GM13977 (cell line): ENCODE results near the gene HIVEP3.

Experiments used
- DNase-seq: peaks from one replicate; pipeline ENCODE4 v3.0.0; 2012; ENCODE audit warnings: low spot score
- in situ Hi-C: fragments of 300-500 bp; cut with MboI; formaldehyde crosslinking; loops from one replicate; pipeline ENCODE4 v1.12.0; 2022; ENCODE audit warnings: low sequenced_read_pairs, low pct_unique_long_range_greater_than_20kb, mixed read lengths, inconsistent platforms; ENCODE audit not compliant: unreplicated experiment
- TF ChIP-seq, protein P1 (sequence below): IDR thresholded peaks from 2 replicates; pipeline ENCODE4 v1.5.1; 2012; ENCODE audit warnings: mild to moderate bottlenecking, control low read depth; ENCODE audit not compliant: insufficient read depth; ENCODE audit errors: extremely low read depth, missing control alignments

Gene HIVEP3

GRCh38 chr1:41811051-41811795 lies 107.5 kb downstream of the HIVEP3 start:
- peak; percentile 49 for DNase-seq
- TF ChIP-seq, protein P1, sequence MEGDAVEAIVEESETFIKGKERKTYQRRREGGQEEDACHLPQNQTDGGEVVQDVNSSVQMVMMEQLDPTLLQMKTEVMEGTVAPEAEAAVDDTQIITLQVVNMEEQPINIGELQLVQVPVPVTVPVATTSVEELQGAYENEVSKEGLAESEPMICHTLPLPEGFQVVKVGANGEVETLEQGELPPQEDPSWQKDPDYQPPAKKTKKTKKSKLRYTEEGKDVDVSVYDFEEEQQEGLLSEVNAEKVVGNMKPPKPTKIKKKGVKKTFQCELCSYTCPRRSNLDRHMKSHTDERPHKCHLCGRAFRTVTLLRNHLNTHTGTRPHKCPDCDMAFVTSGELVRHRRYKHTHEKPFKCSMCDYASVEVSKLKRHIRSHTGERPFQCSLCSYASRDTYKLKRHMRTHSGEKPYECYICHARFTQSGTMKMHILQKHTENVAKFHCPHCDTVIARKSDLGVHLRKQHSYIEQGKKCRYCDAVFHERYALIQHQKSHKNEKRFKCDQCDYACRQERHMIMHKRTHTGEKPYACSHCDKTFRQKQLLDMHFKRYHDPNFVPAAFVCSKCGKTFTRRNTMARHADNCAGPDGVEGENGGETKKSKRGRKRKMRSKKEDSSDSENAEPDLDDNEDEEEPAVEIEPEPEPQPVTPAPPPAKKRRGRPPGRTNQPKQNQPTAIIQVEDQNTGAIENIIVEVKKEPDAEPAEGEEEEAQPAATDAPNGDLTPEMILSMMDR, result peak; percentile 22
- in situ Hi-C loops, result no loop called here

DNA sequence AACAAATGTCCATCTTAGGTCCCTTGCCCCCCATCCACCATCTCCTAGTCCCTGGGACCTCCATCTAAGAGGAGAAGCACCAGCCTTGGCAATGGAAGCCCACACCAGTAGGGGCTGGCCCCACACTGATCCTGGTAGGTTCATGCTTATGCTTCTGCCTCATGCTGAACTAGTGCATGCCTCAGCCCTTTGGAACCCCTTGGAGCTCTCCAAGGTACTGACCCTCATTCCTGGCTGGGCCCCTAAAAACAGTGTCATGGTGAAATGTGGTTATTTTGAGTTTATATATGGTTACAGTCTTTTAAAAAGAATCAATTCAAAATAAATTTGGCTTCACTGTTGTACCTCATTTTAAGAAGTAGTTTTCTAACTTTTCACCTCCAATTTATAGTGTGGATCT lies 108.3 kb downstream of the HIVEP3 start:
- DNase-seq, result peak; percentile 39
- TF ChIP-seq, protein P1, result no peak
- in situ Hi-C loops, result no loop called here

DNA sequence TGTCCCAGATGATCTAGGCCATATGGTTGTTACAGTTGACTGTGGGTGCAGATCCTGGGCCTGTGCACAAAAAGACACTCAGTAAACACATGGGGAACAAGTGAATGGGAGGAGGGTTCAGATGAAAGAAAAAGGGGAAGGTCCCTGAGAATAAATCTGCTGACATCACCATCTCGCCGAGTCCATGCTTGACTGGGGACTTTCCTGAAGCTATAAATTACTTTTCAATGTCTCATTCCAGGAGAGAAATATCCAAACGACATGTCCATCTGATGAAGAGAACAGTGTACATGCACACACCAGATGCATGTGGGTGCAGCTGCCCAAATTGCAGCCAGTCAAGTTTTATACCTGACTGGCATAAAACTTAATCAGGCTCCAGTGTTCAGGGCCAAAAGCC lies 109.0 kb downstream of the HIVEP3 start:
- TF ChIP-seq, protein P1, result no peak
- in situ Hi-C loops, result no loop called here
- DNase-seq, result no peak

DNA sequence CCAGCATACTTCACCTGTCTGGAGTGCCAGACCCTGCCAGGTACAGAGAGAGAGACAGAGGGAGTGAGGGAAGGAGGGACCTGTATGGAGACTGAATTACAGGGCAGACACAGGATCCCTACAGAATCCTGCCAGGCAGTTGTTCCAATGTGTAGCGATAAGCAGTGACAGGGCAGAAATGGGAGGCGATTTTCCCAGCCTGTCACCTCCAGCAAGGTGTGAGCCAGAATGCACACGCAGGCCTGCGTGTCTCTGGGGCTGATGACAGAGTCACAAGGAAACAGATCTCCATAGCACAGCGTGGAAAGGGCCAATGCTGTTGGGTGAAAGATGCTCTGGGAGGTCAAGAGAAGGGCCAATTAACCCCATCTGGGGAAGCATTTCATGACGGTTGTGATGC lies 111.3 kb downstream of the HIVEP3 start:
- DNase-seq, result no peak
- TF ChIP-seq, protein P1, result no peak
- in situ Hi-C loops, result no loop called here

DNA sequence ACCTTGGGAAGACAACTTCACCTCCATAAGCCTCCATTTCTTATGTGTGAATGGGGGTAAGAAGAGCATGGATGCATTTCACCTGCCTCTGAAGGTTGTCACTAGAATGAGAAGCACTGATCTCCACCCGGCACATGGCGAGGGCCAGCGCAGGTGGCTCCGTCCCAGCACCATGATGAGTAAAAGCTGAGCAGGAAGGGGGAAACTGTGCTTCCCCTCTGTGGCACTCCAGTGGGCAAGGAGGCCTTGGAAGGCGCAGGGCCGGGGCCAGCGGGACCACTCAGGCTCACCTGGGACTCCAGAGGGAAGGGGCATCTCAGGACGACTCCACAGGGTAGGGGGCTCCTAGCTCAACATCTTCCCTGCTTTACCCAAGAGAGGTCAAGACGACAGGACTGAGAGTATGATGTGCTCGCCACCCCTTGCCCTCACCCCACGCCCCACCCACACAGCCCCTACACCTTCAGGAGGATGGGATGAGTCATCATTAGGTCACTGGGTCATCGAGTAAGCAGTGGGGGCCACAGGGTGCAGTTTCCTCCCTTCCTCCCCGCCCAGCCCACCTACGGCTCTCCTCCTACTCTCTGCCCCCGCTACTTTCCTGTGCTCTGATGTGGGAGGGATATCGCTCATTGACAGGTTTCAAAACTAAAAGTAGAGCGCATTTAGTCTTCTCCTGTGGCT lies 112.1 kb downstream of the HIVEP3 start:
- DNase-seq, result peak; percentile 36
- in situ Hi-C loops, result no loop called here
- TF ChIP-seq, protein P1, result no peak

- in situ Hi-C loops, result no loop called here
- TF ChIP-seq, protein P1, result no peak
- no peak for DNase-seq
Measured at GRCh38 chr1:41805771-41806471, 112.8 kb downstream of the HIVEP3 start.
